Ramos (cell line): ENCODE measurements around the gene CTIF.

Experiments used
- in situ Hi-C: fragments of 300-500 bp; cut with MboI; formaldehyde crosslinking; loops from one replicate; pipeline ENCODE4 v1.14.3; 2022; ENCODE audit warnings: low sequenced_read_pairs; ENCODE audit not compliant: unreplicated experiment

Gene CTIF

GRCh38 chr18:48789259-48789812 lies 250.5 kb downstream of the CTIF start:
- in situ Hi-C loops = no loop called here

GRCh38 chr18:48790226-48790863 lies 251.5 kb downstream of the CTIF start:
- in situ Hi-C loops = no loop called here

- in situ Hi-C loops = no loop called here
These were observed 252.2 kb downstream of the CTIF start for GRCh38 chr18:48790869-48791635.

- in situ Hi-C loops = no loop called here
These were observed 252.8 kb downstream of the CTIF start for GRCh38 chr18:48791636-48792105.

- in situ Hi-C loops = no loop called here
These were observed 253.3 kb downstream of the CTIF start for GRCh38 chr18:48792141-48792540.

GRCh38 chr18:48792611-48793380 lies 254.0 kb downstream of the CTIF start:
- in situ Hi-C loops = no loop called here

- in situ Hi-C loops = no loop called here
These were observed 255.6 kb downstream of the CTIF start for GRCh38 chr18:48794251-48794970.

- in situ Hi-C loops = no loop called here
These were observed 256.9 kb downstream of the CTIF start for GRCh38 chr18:48795696-48796095.

- in situ Hi-C loops = no loop called here
These were observed 257.8 kb downstream of the CTIF start for GRCh38 chr18:48796491-48797205.

GRCh38 chr18:48797841-48798255 lies 259.0 kb downstream of the CTIF start:
- in situ Hi-C loops = no loop called here

- in situ Hi-C loops = no loop called here
These were observed 259.8 kb downstream of the CTIF start for GRCh38 chr18:48798334-48799245.

GRCh38 chr18:48799724-48800315 lies 261.0 kb downstream of the CTIF start:
- in situ Hi-C loops = no loop called here

GRCh38 chr18:48800466-48800865 lies 261.6 kb downstream of the CTIF start:
- in situ Hi-C loops = no loop called here

GRCh38 chr18:48800876-48801727 lies 262.3 kb downstream of the CTIF start:
- in situ Hi-C loops = no loop called here

GRCh38 chr18:48801728-48802542 lies 263.1 kb downstream of the CTIF start:
- in situ Hi-C loops = no loop called here

GRCh38 chr18:48802543-48803290 lies 263.9 kb downstream of the CTIF start:
- in situ Hi-C loops = no loop called here
